DOHH2 (cell line): ENCODE data around the gene LIPA.

Experiments used
- H3F3A ChIP-seq: fragments of 200-600 bp; sonication (generic), shearing (Covaris generic); 2 replicates; pipeline ENCODE4 v1.6.0; 2016; ENCODE audit warnings: antibody characterized with exemption, mild to moderate bottlenecking; ENCODE audit not compliant: control insufficient read depth, insufficient read depth
- H3K27ac ChIP-seq: fragments of 200-600 bp; sonication (generic); 2 replicates; pipeline ENCODE4 v1.5.1; 2014; ENCODE audit warnings: low read depth, mild to moderate bottlenecking, low read length, moderate library complexity
- H3K27me3 ChIP-seq: fragments of 200-600 bp; sonication (generic); 2 replicates; pipeline ENCODE4 v1.6.1; 2014; ENCODE audit warnings: mild to moderate bottlenecking, low read length, mixed read lengths; ENCODE audit not compliant: control insufficient read depth
- H3K36me3 ChIP-seq: fragments of 200-600 bp; sonication (generic); 2 replicates; pipeline ENCODE4 v1.6.1; 2014; ENCODE audit warnings: mild to moderate bottlenecking, low read length, moderate library complexity, mixed read lengths; ENCODE audit not compliant: control insufficient read depth
- H3K4me1 ChIP-seq: fragments of 200-600 bp; sonication (generic); 2 replicates; pipeline ENCODE4 v1.6.1; 2014; ENCODE audit warnings: mild to moderate bottlenecking, low read length, mixed read lengths; ENCODE audit not compliant: control insufficient read depth
- H3K4me2 ChIP-seq: fragments of 200-600 bp; sonication (generic); 2 replicates; pipeline ENCODE4 v1.6.0; 2014; ENCODE audit warnings: mild to moderate bottlenecking, low read length, moderate library complexity
- H3K4me3 ChIP-seq: fragments of 200-600 bp; sonication (generic); 2 replicates; pipeline ENCODE4 v1.5.1; 2014; ENCODE audit warnings: mild to moderate bottlenecking, low read length, mixed read lengths
- H3K79me2 ChIP-seq: fragments of 200-600 bp; sonication (generic); 2 replicates; pipeline ENCODE4 v1.6.1; 2014; ENCODE audit warnings: mild to moderate bottlenecking, low read length, mixed read lengths; ENCODE audit not compliant: control insufficient read depth
- H3K9me2 ChIP-seq: fragments of 200-600 bp; sonication (generic); replicated peaks from 2 replicates; pipeline ENCODE4 v1.6.1; 2014; ENCODE audit warnings: mild to moderate bottlenecking, low read length, mixed read lengths; ENCODE audit not compliant: control insufficient read depth
- H3K9me3 ChIP-seq: fragments of 200-600 bp; sonication (generic); 2 replicates; pipeline ENCODE4 v1.6.1; 2014; ENCODE audit warnings: antibody characterized with exemption, low read length, mixed read lengths; ENCODE audit not compliant: control insufficient read depth, insufficient read depth
- H4K20me1 ChIP-seq: fragments of 200-600 bp; sonication (generic); 2 replicates; pipeline ENCODE4 v1.6.0; 2014; ENCODE audit warnings: low read depth, mild to moderate bottlenecking, antibody characterized with exemption, low read length, moderate library complexity; ENCODE audit not compliant: control insufficient read depth, insufficient read depth
- CTCF ChIP-seq: fragments of 200-600 bp; sonication (generic); IDR thresholded peaks from one replicate; pipeline ENCODE4 v1.5.1; 2014; ENCODE audit warnings: antibody characterized with exemption, mild to moderate bottlenecking, low read depth, low read length; ENCODE audit not compliant: poor library complexity, severe bottlenecking
- EZH2phosphoT487 ChIP-seq: fragments of 200-600 bp; sonication (generic); IDR thresholded peaks from 2 replicates; pipeline ENCODE4 v1.6.1; 2017; ENCODE audit warnings: borderline replicate concordance, mild to moderate bottlenecking, antibody characterized with exemption, low read length, moderate library complexity, mixed read lengths

LIPA gene

GRCh38 chr10:89228962-89229361, 22.6 kb downstream of the LIPA start:
- Histone ChIP-seq H3K4me2 (no peak overlapping the region), H3K79me2 (no peaks in the 10 kb centered on the region), H3K27ac (no peak overlapping the region), H3K9me3 (no peaks in the 10 kb centered on the region), H3K9me2 (no peaks in the 10 kb centered on the region), H4K20me1 (no peaks in the 10 kb centered on the region), H3K4me3 (no peak overlapping the region), H3K27me3 (no peaks in the 10 kb centered on the region), H3K36me3 (no peaks in the 10 kb centered on the region), H3K4me1 (no peaks in the 10 kb centered on the region), H3F3A (no peaks in the 10 kb centered on the region)
- TF ChIP-seq EZH2phosphoT487: no peak
- no peak for TF ChIP-seq CTCF

- Histone ChIP-seq H3F3A (no peaks in the 10 kb centered on the region), H3K9me3 (no peaks in the 10 kb centered on the region), H3K27me3 (no peaks in the 10 kb centered on the region), H3K4me1 (no peaks in the 10 kb centered on the region), H3K9me2 (no peaks in the 10 kb centered on the region), H3K79me2 (no peaks in the 10 kb centered on the region), H4K20me1 (no peaks in the 10 kb centered on the region), H3K4me3 (no peak overlapping the region), H3K4me2 (no peak overlapping the region), H3K27ac (no peak overlapping the region), H3K36me3 (no peaks in the 10 kb centered on the region)
- no peak for TF ChIP-seq CTCF
- TF ChIP-seq EZH2phosphoT487: no peak
Measured at GRCh38 chr10:89228146-89228545, 23.4 kb downstream of the LIPA start.

- Histone ChIP-seq H3K79me2 (no peaks in the 10 kb centered on the region), H4K20me1 (no peaks in the 10 kb centered on the region), H3K27ac (no peak overlapping the region), H3K27me3 (no peaks in the 10 kb centered on the region), H3F3A (no peaks in the 10 kb centered on the region), H3K36me3 (no peaks in the 10 kb centered on the region), H3K4me1 (no peaks in the 10 kb centered on the region), H3K9me3 (no peaks in the 10 kb centered on the region), H3K4me3 (no peak overlapping the region), H3K4me2 (no peak overlapping the region), H3K9me2 (no peaks in the 10 kb centered on the region)
- TF ChIP-seq EZH2phosphoT487: no peak
- TF ChIP-seq CTCF: no peak
Measured at GRCh38 chr10:89226891-89227290, 24.7 kb downstream of the LIPA start.
